ENCODE results near the gene AKAP11. TPM values are rescaled to one million over a fixed set of nuclear protein-coding genes. Genes with fewer than 3 reads are reported as not detected.
A peak's percentile ranks its signal among the peaks of the same experiment; 100 is the strongest.
"Not testable (repeated sequence)": the region's sequence is repeated elsewhere in the genome, so short reads cannot be mapped to it uniquely, and the experiment has no call there.

The AKAP11 gene, protein sequence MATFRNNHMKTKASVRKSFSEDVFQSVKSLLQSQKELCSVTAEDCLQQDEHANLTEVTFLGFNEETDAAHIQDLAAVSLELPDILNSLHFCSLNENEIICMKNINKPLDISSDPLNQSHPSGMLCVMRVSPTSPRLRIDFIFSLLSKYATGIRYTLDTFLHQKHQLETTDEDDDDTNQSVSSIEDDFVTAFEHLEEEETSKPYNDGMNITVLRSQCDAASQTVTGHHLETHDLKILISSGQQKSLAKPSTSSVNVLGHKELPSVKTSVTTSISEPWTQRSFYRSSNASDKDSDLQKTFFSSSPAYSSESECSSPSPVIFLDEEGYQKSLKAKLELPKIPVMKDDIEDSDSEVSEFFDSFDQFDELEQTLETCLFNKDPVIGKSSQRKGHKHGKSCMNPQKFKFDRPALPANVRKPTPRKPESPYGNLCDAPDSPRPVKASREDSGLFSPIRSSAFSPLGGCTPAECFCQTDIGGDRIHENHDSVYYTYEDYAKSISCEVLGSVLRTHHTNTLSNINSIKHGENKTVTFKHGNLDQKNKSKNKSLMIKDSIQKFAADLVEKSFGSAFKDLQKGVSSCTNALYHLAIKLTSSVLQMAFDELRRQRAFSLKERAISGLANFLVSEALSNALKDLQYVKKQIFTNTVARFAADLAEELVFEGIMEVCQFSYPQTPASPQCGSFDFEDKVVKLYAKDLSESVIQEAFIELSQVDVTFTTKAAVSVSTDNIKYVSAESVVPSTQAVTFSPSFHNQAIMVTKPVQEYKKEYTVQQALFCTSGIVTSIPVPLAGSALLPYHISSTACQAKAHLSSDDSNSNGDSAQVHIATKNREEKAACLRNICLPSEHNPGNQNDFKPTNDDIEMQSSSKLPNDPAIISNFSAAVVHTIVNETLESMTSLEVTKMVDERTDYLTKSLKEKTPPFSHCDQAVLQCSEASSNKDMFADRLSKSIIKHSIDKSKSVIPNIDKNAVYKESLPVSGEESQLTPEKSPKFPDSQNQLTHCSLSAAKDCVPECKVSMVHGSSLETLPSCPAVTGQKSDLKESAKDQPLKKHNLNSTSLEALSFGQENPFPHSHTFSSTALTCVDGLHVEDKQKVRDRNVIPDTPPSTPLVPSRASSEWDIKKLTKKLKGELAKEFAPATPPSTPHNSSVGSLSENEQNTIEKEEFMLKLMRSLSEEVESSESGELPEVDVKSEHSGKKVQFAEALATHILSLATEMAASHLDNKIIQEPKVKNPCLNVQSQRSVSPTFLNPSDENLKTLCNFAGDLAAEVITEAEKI (N-terminal part only)
- total RNA-seq: 13.0 TPM

DNA sequence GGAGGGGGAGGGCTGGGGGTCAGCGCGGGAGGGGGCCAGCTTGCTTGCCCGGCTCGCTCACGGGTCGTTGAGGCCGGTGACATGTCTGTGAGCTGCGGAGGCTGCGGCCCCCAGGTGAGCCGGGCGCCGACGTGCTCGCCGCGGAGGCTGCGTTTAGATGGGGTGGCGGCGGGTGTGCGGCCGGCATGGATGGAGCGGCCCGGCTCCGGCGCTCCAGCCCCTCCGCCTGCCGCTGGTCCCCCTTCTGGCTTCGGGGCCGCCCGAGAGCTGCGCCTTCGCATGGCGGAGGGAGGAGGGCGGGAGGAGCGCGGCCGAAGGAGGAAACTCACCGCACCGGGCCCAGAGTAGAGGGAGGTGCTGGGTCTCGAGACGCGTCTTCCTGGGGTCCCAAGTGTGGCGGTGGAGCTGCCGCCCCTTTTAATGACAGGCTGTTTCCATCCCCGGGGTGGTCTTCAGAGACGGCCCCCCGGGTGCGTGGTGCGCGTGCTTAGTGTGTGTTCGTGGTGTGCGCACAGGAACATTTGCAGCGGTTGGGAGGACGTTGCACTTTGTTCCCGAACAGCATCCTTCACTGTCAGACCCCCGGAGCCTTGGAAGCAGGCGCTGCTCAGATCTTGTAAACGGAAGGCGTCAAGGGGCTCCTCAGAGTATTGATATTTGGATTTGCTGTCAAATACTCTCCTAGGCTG, at the start of gene AKAP11:
TSS of gene AKAP11 (plus strand) at position 38 of the 689 bp plus-strand sequence. CDS start 14,197 bp downstream, outside the sequence.
- H3K36me3 ChIP-seq: no peaks in the 10 kb centered on the region
- intact Hi-C loops (cut with DNase I): loop anchor here (2.0 to 5.0 kb wide), 3 partner anchors 223 to 1210 kb away; partner anchors contain the start of genes DGKH, NAA16 and WBP4
- no peaks in the 10 kb centered on the region for H3K9me3 ChIP-seq
- peak within 1 kb of the TSS; percentile 82 to 91 for H3K4me3 ChIP-seq
- DNase-seq (ENCODE audit: low spot score in 2 of 2): peak; percentile 10 to 76
- peak within 1 kb of the TSS; percentile 86 to 94 for H3K27ac ChIP-seq
- TF ChIP-seq, protein P1, sequence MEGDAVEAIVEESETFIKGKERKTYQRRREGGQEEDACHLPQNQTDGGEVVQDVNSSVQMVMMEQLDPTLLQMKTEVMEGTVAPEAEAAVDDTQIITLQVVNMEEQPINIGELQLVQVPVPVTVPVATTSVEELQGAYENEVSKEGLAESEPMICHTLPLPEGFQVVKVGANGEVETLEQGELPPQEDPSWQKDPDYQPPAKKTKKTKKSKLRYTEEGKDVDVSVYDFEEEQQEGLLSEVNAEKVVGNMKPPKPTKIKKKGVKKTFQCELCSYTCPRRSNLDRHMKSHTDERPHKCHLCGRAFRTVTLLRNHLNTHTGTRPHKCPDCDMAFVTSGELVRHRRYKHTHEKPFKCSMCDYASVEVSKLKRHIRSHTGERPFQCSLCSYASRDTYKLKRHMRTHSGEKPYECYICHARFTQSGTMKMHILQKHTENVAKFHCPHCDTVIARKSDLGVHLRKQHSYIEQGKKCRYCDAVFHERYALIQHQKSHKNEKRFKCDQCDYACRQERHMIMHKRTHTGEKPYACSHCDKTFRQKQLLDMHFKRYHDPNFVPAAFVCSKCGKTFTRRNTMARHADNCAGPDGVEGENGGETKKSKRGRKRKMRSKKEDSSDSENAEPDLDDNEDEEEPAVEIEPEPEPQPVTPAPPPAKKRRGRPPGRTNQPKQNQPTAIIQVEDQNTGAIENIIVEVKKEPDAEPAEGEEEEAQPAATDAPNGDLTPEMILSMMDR (IDR thresholded peaks at IDR 0.05): no peak
- no peaks in the 10 kb centered on the region for H3K27me3 ChIP-seq
- peaks cover 3 to 5% of the 10 kb centered on the region in 2 donors for H3K4me1 ChIP-seq

DNA sequence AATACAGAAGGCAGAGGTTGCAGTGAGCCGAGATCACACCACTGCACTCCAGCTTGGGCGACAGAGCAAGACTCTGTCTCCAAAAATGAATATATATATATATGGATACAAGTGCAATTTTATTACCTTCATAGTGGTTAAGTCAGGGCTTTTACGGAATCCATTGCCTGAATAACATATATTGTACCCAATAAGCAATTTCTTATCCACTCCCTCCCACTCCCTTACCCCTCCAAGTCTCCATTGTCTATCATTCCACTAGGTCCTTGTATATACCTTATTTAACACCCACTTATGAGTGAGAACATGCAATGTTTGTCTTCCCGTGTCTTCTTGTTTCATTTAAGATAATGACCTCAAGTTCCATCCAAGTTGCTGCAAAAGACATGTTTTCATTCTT, 48.3 kb upstream of the AKAP11 start:
- Histone ChIP-seq H3K27ac (no peak overlapping the region), H3K4me3 (no peak overlapping the region), H3K4me1 (no peaks in the 10 kb centered on the region), H3K27me3 (no peaks in the 10 kb centered on the region), H3K9me3 (no peaks in the 10 kb centered on the region), H3K36me3 (peaks cover 16 to 49% of the 10 kb centered on the region in 2 donors)
- TF ChIP-seq, protein P1 (IDR thresholded peaks at IDR 0.05): no peak
- DNase-seq (ENCODE audit: low spot score in 2 of 2): no peak
- intact Hi-C loops (cut with DNase I): no loop called here

DNA sequence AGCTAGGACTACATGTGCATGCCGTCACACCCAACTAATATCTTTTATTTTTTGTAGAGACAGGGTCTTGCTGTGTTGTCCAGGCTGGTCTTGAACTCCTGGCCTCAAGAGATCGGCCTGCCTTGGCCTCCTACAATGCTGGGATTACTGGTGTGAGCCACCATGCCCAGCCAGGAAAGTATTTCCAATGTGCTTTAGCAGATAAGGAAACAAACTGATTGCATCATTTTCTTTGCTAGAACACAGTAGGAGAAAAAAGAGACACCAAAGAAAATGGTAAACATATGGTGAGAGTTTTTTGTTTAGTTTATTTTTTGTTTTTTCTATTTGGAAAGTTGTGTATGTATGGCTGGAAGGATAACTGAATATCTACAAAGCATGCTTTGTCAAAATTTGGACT, 46.9 kb upstream of the AKAP11 start:
- TF ChIP-seq, protein P1 (IDR thresholded peaks at IDR 0.05): no peak
- no peak overlapping the region for H3K4me3 ChIP-seq
- H3K4me1 ChIP-seq: no peaks in the 10 kb centered on the region
- DNase-seq (ENCODE audit: low spot score in 2 of 2): no peak
- H3K27me3 ChIP-seq: no peaks in the 10 kb centered on the region
- intact Hi-C loops (cut with DNase I): no loop called here
- H3K9me3 ChIP-seq: no peaks in the 10 kb centered on the region
- no peak overlapping the region for H3K27ac ChIP-seq
- H3K36me3 ChIP-seq: peaks cover 12 to 49% of the 10 kb centered on the region in 2 donors

DNA sequence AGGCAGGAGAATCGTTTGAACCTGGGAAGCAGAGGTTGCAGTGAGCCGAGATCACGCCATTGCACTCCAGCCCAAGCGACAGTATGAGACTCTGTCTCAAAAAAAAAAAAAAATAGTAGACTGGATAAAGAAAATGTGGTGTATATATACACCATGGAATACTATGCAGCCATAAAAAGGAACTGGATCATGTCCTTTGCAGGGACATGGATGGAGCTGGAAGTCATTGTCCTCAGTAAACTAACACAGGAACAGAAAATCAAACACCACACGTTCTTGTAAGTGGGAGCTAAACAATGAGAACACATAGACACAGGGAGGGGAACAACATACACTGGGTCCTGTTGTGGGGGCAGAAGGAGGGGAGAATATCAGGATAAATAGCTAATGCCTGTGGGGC, 45.2 kb upstream of the AKAP11 start:
- H3K27me3 ChIP-seq; H3K4me1 ChIP-seq; intact Hi-C loops (cut with DNase I); H3K27ac ChIP-seq; H3K4me3 ChIP-seq; DNase-seq (ENCODE audit: low spot score in 2 of 2); H3K9me3 ChIP-seq: not testable (repeated sequence)
- H3K36me3 ChIP-seq: peaks cover 4 to 32% of the 10 kb centered on the region in 2 donors

DNA sequence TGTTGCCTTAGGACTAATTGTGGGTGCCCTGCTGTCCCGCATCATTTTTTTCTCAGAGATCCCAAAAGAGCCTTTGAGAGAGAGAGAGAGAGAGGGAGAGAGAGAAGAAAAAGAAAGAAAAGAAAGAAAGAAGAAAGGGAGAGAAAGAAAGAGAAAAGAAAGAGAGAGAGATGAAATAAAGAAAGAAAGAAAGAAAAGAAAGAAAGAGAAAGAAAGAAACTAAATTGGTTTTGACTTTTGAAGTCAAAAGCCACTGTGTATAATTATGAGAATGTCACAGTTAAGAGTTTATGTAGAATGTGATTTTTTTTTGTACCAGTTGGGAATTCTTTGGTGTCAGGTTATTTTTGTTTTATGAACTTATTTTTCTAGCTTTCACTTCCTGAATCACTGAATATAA, 43.4 kb upstream of the AKAP11 start:
- intact Hi-C loops (cut with DNase I): no loop called here
- H3K27ac ChIP-seq: no peak overlapping the region
- TF ChIP-seq, protein P1 (IDR thresholded peaks at IDR 0.05): no peak
- no peaks in the 10 kb centered on the region for H3K4me1 ChIP-seq
- H3K27me3 ChIP-seq: no peaks in the 10 kb centered on the region
- no peak for DNase-seq (ENCODE audit: low spot score in 2 of 2)
- H3K4me3 ChIP-seq: no peak overlapping the region
- H3K36me3 ChIP-seq: peaks cover 4 to 21% of the 10 kb centered on the region in 2 donors
- no peaks in the 10 kb centered on the region for H3K9me3 ChIP-seq

All from ascending aorta (tissue), 2 donors.